Left lobe of liver (tissue), 2 donors: ENCODE results near the gene APOC3. TPM values are rescaled to one million over a fixed set of nuclear protein-coding genes. Genes with fewer than 3 reads are reported as not detected.

Experiments used
- ATAC-seq: fragments of 200-7000 bp; cut with Tn5 transposase; one replicate; pipeline ENCODE4 v1.9.1; 2020; ENCODE audit warnings: mild to moderate bottlenecking, moderate library complexity
- DNase-seq: peaks from one replicate; pipeline ENCODE4 v3.0.0-alpha.2; 2020; ENCODE audit warnings: low spot score
- total RNA-seq: library from RNA; stranded (reverse); gene quantifications from one replicate; pipeline ENCODE4 v1.2.1, GENCODE V29; 2021
- donor health status: DM: no; HTN: no; CAD: no; lungs with moderate emphysema.
- donor health status: DM: no; HTN: yes; CAD: no.

The APOC3 gene
- 11,492 TPM for total RNA-seq

- peak; percentile 97 for DNase-seq
- peak; percentile 42 for ATAC-seq
Measured at GRCh38 chr11:116829525-116830183, at the start of gene APOC3. TSS of gene APOC3 (plus strand) at chr11:116829907. CDS start at chr11:116830583, 676 bp downstream.

- ATAC-seq (no peak), DNase-seq (no peak)
Measured at GRCh38 chr11:116782728-116783127, 47.0 kb upstream of the APOC3 start.

- DNase-seq (no peak), ATAC-seq (no peak)
Measured at GRCh38 chr11:116786326-116786725, 43.4 kb upstream of the APOC3 start.

- no peak for DNase-seq
- no peak for ATAC-seq
Measured at GRCh38 chr11:116786966-116787365, 42.7 kb upstream of the APOC3 start.

DNA sequence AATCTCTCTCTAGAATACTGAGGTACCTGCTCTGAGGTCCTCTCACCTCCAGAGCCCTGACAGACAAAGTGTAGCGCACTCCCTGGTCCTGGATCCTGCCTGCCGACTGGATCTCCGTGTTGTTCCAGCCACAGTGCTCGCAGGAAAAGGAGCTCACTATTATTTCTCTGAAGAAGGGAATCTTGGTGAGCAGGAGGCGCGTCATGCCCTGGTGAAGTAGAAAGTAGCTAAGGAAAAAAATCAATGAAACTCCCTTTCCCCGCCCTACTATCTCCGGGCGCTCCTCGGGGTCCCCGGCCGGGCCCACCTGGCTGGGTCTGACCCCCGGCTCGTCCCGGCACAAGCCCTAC lies 42.3 kb upstream of the APOC3 start:
- DNase-seq (no peak), ATAC-seq (no peak)

DNA sequence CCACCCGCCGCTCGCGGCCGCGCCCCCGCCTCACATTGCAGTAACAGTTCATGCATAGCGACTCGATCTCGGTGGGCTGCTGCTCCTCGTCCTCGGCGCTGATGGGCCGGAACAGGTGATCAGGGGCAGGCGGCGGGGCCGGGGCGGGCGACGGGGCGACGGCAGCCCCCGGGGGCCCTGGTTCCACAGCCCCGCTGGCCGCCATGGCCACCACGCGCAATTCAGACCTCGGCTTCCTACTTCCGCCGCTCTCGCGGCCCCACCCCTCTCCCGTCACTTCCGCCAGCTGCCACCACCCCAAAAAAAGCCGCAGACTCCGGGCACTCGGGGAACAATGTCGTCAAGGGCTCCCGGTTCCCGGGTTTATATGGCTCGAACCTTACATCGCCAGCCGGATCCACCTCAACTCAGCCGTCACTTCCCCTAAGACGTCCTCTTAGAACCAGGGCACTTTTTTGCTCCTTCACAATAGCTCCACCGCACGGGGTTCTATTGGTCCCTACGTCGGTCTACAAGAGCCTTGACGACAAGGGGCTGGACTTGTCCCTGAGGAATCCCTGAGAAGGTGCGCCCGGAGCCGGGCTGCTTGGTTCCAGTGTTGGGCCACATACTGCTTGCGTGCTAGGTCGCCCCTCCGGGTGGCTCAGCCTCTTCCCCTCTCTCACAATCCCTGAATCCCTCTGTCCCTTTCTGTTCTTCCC lies 41.8 kb upstream of the APOC3 start, which contains the start of gene ZPR1:
Gene ZPR1 (minus strand): TSS at position 238 of the 701 bp plus-strand sequence. CDS start 33 bp downstream, at position 205.
- DNase-seq = peak; percentile 91
- peak; percentile 55 for ATAC-seq

DNA sequence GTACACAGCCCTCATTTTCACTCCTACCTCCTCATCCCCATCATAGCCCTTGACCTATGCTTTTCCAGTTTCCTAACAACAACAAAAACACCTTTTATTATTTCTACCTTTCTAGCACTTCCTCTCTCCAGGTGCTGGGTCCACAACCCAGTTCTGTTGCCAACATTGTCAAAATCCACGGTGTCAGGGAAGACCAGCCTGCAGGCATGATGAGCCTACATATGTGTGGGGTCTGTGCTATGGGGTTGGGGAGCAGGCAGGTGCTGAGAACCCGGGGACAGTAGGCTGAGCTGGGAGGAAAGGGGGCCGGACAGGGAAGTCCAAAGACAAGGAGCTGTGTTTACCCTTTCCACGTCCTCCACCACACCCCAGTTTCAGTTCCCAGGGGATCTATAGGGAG lies 41.2 kb upstream of the APOC3 start:
- DNase-seq (peak; percentile 52), ATAC-seq (peak; percentile 0)

DNA sequence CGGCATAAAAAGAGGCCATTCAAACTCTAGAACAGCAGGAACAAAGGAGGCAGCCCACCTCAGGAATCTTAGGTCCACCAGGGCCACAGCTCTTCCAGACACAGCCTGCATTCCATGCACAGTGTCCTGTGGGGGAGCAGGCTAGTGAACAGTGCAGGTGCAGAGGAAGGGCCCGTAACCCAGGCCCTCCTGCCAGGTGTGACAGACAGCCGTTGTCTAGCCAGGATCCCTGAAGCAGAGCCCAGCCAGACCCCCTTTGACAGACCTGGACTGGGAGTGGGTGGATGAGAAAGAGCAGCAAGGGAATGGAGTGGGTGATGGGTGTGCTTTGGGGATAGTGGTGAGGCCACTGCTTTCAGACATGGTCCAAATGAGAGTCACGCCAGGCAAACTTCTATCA lies 40.7 kb upstream of the APOC3 start:
- ATAC-seq (peak; percentile 0), DNase-seq (no peak)

DNA sequence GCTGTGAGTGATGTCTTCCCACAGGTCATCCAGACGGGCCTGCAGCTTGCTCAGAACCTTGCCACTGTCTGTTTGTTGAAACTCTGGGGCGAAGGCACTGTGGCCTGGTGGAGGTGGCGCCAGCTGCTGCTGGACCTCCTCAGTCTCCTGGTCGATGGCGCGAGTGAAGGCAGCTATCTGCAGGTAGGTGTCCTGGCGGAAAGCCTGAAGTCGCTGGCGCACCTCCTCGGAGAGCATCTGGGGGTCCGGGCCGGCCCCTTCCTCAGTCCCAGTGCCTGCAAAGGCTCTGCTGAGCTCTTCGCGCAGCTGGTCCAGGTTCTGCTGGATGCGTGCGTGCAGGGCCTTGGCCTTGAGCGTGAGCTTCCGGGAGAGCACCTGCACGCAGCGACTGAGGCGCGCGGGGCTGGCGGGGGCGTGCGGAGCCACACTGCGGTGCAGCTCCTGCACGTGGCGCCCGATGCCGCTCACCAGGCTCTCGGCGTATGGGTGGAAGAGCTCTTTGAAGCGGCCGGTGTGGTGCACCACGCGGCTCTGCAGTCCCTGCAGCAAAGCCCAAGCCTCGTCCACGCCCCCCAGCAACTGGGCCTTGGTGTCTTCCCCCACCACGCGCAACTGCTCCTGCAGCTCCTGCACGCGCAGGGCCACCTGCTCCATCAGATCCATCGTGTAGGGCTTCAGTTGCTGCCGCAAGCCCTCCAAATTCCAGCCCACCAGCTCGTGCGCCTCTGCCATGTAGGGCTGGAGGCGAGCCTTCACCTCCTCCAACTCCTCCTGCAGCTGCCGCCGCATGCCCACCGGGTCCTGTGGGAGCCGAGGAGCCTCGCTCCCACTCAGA lies 39.3 kb upstream of the APOC3 start:
- DNase-seq (peak; percentile 56), ATAC-seq (no peak)

GRCh38 chr11:116791002-116791812 lies 38.5 kb upstream of the APOC3 start:
- ATAC-seq = peak; percentile 55

DNA sequence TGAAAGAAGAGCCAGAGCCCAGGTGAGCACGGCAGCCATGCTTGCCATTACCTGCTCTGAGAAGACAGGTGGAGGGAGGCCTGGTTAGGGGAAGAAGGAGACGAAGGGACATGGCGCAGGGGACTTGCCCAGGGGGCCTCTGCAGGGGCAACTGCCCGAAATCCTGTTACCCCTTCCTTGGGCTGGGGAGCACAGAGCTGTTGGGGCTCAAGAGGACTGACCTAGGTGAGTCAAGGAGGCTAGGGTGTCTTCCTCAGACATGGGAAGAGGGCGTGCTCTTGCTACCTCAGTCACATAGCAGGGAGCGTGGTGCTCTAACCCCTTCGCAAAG lies 37.9 kb upstream of the APOC3 start, which contains the start of gene APOA5:
Gene APOA5 (minus strand): TSS at position 67 of the 331 bp plus-strand sequence. CDS start 19 bp downstream, at position 48.
- ATAC-seq (peak; percentile 7), DNase-seq (no peak)

More at GRCh38 chr11:116791002-116791812, 38.5 kb upstream of the APOC3 start:
- DNase-seq = peak; percentile 81

DNA sequence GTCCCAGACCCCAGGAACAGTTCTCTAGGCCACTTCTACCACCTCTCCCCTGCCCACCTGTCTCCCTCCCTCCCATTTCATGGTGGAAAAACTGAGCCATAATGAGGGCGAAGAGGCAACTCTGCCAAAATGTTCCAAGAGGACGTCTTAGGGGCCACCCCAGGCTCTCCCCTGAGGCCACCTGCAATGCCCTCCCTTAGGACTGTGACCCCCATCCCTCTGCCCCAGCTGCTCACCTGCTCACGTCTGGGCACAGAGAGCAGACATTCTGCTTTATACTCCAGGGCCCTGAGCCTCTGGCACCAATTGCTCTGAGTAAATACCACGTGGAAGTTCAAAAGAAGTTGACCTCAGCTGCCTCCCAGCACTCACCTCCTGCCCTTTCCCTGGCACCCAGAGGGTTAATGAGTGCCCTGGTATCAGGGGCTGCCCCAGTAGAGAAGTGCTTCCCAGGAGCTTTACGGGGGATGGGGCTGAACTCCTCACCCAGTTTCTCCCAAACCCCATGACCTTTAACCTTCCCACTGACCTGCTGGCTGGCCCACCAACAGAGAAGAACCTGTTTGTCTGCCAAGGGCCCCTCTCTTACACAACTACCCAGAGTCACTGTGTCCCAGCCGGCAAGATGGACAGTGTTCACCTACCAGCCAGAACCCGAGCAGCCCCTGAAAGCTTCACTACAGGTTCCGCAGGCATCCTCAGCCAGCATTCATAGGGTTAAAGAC lies 37.4 kb upstream of the APOC3 start:
- ATAC-seq (peak; percentile 56), DNase-seq (peak; percentile 94)

- DNase-seq (no peak), ATAC-seq (no peak)
Measured at GRCh38 chr11:116792869-116793771, 36.6 kb upstream of the APOC3 start.

- DNase-seq (no peak), ATAC-seq (no peak)
Measured at GRCh38 chr11:116793772-116794097, 36.0 kb upstream of the APOC3 start.

DNA sequence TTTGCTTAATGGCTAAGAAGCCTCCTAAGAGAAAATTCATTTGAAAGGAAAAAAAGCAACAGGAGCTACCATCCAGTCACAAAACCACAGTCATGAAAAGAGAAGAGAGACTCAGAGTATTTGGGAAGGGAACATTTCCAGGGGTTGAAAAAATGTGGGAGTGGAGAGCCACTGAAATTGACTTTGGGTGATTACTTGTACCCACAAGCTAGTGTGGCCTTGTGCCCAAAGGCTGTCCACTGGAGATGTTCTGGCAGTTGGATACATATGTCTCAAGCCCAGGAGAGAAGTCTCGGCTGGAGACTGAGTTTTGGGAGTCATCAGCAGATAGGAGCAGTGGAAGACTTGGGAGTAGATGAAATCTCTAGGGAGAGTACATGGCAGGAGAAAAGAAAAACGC lies 34.9 kb upstream of the APOC3 start:
- no peak for ATAC-seq

GRCh38 chr11:116796548-116796947 lies 33.2 kb upstream of the APOC3 start:
- DNase-seq (no peak), ATAC-seq (no peak)

More for the DNA sequence above, 34.9 kb upstream of the APOC3 start:
- DNase-seq = no peak

GRCh38 chr11:116797816-116798215 lies 31.9 kb upstream of the APOC3 start:
- no peak for DNase-seq
- peak; percentile 76 for ATAC-seq

DNA sequence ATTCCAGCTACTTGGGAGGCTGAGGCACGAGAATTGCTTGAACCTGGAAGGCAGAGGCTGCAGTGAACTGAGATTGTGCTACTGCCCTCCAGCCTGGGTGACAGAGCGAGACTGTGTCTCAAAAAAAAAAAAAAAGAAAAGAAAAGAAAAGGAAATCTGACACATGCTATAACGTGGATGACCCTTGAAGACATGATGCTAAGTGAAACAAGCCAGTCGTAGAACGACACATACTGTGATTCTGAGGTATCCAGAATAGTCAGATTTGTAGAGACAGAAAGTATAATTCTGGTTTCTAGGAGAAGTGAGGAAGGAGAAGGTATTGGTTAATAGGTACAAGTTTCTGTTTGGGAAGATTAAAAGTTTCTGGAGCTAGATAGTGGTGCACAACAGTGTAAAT lies 31.3 kb upstream of the APOC3 start:
- ATAC-seq = no peak

GRCh38 chr11:116800610-116801009 lies 29.1 kb upstream of the APOC3 start:
- no peak for ATAC-seq
- DNase-seq = no peak

More for the DNA sequence above, 31.3 kb upstream of the APOC3 start:
- DNase-seq = no peak
